Adipocyte (in vitro differentiated cells): ENCODE results near the gene TANC1.
"Not testable (repeated sequence)": the region's sequence is repeated elsewhere in the genome, so short reads cannot be mapped to it uniquely, and the experiment has no call there.

Experiments used
- DNase-seq: peaks from one replicate; pipeline ENCODE4 v3.0.0-alpha.2; 2015; ENCODE audit warnings: low read depth
- H3K27me3 ChIP-seq: replicated peaks from 2 replicates; pipeline ENCODE4 v1.7.0; 2013; ENCODE audit warnings: mild to moderate bottlenecking, low read length, moderate library complexity; ENCODE audit not compliant: control insufficient read depth, insufficient read depth
- H3K36me3 ChIP-seq: 2 replicates; pipeline ENCODE4 v1.7.0; 2013; ENCODE audit warnings: low read length, mild to moderate bottlenecking, moderate library complexity; ENCODE audit not compliant: control insufficient read depth, insufficient read depth, severe bottlenecking
- H3K4me1 ChIP-seq: 2 replicates; pipeline ENCODE4 v1.7.0; 2013; ENCODE audit warnings: mild to moderate bottlenecking, low read length, moderate library complexity; ENCODE audit not compliant: control insufficient read depth, insufficient read depth
- H3K4me3 ChIP-seq: 2 replicates; pipeline ENCODE4 v1.7.0; 2013; ENCODE audit warnings: mild to moderate bottlenecking, low read length, moderate library complexity
- H3K9ac ChIP-seq: 2 replicates; pipeline ENCODE4 v1.7.0; 2013; ENCODE audit warnings: mild to moderate bottlenecking, low read length, moderate library complexity
- H3K9me3 ChIP-seq: 2 replicates; pipeline ENCODE4 v1.7.0; 2013; ENCODE audit warnings: mild to moderate bottlenecking, low read length, moderate library complexity; ENCODE audit not compliant: control insufficient read depth

TANC1 gene

DNA sequence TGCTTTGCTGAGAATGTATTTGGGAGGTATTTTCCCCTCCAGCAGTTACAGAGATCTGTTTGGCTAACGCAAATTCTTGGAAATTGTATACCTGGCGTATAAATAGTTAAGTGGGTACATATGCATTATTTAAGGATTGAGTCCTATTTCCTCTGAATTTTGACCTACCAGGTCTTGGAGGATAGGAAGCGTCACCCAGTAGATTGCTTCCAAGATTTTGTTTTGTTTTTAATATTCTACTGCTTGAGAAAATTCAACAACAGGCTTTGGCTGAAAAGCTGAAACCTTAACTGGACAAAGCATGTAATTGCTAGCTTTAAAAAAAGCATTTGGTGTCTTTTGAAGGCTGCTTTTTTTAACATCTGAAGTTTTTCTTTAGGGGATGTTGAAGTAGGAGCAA lies 168.0 kb downstream of the TANC1 start:
- H3K36me3 ChIP-seq, result no peaks in the 10 kb centered on the region
- H3K4me3 ChIP-seq, result peak overlapping the region; percentile 51
- peaks cover 61% of the 10 kb centered on the region for H3K4me1 ChIP-seq
- H3K9me3 ChIP-seq, result no peaks in the 10 kb centered on the region
- peak overlapping the region; percentile 74 for H3K9ac ChIP-seq
- no peaks in the 10 kb centered on the region for H3K27me3 ChIP-seq
- DNase-seq, result no peak

DNA sequence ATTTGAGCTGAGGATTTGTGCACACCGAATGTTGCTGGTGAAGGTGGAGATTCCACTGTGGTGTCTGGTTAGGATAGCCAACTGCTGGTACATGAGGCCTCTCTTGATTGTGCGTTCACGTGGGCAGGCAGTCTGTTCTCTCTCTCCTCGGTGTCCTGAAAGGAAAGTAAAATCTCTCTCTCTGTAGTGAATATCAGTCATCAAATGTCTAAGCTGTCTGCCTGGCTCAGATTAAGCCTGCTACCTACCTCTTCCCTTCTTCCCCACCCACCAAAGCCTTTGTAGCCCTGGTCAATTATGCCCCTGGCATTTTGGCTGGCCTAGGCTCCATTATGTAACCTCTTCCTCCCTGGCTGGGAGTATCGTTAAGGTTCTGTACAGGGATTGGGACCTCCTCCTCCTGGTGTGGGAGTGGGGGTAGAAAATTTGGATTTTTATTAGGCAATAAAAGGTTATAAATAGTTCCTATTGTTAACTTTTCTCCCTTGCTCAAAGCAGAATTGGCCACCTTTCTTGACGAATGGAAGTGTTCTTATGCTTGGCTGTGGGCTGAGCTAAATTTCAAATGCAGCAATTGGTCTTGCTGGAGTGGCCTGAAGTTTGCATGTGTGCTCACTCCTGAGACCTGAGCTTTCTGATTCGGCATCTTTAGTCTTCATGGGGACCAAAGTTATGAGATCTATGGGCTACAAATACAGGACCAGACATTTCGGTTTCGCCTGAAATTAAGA lies 169.2 kb downstream of the TANC1 start:
- Histone ChIP-seq H3K4me1 (peaks cover 48% of the 10 kb centered on the region), H3K36me3 (no peaks in the 10 kb centered on the region), H3K4me3 (no peak overlapping the region), H3K9me3 (no peaks in the 10 kb centered on the region), H3K27me3 (no peaks in the 10 kb centered on the region), H3K9ac (no peak overlapping the region)
- peak; percentile 51 for DNase-seq

GRCh38 chr2:159138642-159139182 lies 170.3 kb downstream of the TANC1 start:
- Histone ChIP-seq H3K4me3 (no peak overlapping the region), H3K4me1 (peaks cover 48% of the 10 kb centered on the region), H3K27me3 (no peaks in the 10 kb centered on the region), H3K36me3 (no peaks in the 10 kb centered on the region), H3K9me3 (no peaks in the 10 kb centered on the region), H3K9ac (no peak overlapping the region)
- peak; percentile 33 for DNase-seq

- Histone ChIP-seq H3K9ac (no peak overlapping the region), H3K4me3 (no peak overlapping the region), H3K36me3 (no peaks in the 10 kb centered on the region), H3K27me3 (no peaks in the 10 kb centered on the region), H3K9me3 (no peaks in the 10 kb centered on the region), H3K4me1 (peaks cover 48% of the 10 kb centered on the region)
- peak; percentile 64 for DNase-seq
Observed at GRCh38 chr2:159139216-159139933, 170.9 kb downstream of the TANC1 start.

DNA sequence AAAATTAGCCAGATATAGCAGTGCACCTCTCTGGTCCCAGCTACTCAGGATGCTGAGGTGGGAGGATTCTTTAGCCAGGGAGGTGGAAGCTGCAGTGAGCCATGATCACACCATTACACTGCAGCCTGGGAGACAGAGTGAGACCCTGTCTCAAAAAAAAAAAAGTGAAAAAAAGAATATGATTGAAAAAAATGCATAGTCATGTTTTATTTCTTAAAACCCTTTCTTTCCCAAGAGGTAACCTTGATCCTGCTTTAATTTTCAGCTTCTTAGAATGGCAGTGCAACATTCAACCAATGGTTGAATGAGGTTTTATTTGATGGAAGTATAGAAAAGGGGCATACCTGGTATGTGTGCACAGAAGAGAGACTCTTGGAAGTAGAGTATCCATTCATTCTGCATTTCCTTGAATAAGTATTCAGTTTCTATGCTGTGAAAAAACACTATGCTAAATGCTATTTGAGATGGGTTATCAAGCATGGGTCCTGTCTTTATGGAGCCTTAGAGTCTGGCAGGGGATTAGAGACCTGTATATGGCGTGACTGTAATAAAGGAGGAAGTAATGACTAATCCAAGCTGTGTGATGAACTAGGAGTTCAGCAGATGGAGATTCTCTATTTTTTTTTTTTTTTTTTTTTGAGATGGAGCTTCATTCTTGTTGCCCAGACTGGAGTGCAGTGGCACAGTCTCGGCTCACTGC lies 171.8 kb downstream of the TANC1 start:
- peaks cover 44% of the 10 kb centered on the region for H3K4me1 ChIP-seq
- DNase-seq, result peak; percentile 61

GRCh38 chr2:159140821-159141220 lies 172.4 kb downstream of the TANC1 start:
- peaks cover 38% of the 10 kb centered on the region for H3K4me1 ChIP-seq
- H3K36me3 ChIP-seq, H3K4me3 ChIP-seq, DNase-seq, H3K9me3 ChIP-seq, H3K27me3 ChIP-seq, H3K9ac ChIP-seq: not testable (repeated sequence)

More for the DNA sequence above, 171.8 kb downstream of the TANC1 start:
- Histone ChIP-seq H3K27me3 (no peaks in the 10 kb centered on the region), H3K9me3 (no peaks in the 10 kb centered on the region), H3K36me3 (no peaks in the 10 kb centered on the region), H3K4me3 (no peak overlapping the region), H3K9ac (no peak overlapping the region)

DNA sequence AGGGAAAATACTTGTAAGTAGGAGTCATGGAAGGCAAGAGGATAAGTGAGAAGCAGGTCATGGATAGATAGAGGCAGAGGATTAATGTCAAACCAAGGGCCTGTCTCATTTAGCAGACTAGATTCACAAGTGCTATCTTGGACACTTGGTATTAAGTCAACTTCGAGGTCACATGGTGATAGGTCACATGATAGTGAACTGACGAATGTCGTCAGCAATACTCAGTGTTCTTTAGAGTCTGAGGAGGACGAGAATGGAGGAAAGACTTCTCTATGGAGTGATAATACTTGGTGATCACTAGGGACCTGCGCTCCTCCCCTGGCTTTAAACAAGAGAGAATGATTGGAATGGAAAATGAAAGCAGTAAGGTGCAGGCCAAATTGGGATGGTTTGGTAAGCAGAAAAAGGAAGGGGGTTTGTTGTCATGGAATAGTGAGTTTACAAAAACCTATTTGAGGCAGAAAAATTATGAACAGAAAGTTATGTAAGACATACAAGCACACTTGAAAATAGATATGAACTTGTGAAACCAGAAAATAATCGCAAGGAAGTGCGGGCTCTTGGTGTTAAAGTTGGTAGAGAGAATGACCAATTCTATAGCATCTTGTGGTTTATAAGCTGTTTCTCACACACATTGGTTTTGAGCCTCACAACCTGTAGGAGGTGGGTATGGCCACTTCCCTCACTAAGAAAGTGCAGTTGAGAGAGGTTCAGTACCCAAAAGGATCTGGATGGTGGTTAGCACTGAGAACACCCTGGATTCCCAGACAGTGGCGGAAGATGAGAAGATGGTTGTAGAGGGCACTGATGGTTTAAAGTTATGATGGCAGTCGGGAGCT lies 176.6 kb downstream of the TANC1 start:
- Histone ChIP-seq H3K36me3 (no peaks in the 10 kb centered on the region), H3K4me3 (no peak overlapping the region), H3K27me3 (no peaks in the 10 kb centered on the region), H3K9ac (no peak overlapping the region), H3K9me3 (no peaks in the 10 kb centered on the region), H3K4me1 (peaks cover 8% of the 10 kb centered on the region)
- DNase-seq, result no peak

GRCh38 chr2:159145745-159146354 lies 177.4 kb downstream of the TANC1 start:
- Histone ChIP-seq H3K4me3 (no peak overlapping the region), H3K36me3 (peaks cover 6% of the 10 kb centered on the region), H3K27me3 (no peaks in the 10 kb centered on the region), H3K9me3 (no peaks in the 10 kb centered on the region), H3K9ac (no peak overlapping the region), H3K4me1 (peaks cover 3% of the 10 kb centered on the region)
- no peak for DNase-seq

DNA sequence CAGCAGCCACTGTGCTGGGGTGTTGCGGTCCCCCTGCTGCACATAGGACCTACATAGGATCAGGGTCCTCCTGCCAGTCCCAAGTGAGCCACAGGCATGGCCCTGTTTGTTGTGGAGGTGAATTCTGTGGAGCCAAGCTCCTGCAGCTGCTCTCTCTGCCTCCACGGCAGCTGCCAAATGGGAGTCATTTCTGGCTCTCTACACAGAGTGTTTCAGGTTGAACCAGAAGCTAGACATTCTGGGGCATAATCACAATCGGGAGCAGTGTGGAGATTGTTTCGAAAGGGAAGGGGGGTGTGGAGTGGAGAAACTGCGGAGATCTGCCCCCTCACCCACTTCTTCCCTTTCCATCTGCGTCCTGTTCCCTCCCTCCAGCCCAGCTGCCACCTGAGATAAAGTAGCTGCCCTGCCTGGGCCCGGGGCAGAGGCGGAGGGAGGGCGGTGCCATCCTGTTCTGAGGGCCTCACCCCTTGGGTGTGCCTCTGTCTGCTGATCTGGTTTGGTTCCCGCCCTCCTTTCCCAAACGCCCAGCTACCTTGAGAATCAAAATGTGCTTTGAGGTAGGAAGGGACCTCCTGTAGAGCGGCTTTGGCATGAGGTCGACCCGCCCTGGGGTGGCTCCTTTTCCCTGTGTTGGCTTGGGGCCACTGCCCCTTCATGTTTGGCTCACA lies 178.7 kb downstream of the TANC1 start:
- no peak overlapping the region for H3K9ac ChIP-seq
- H3K27me3 ChIP-seq, result no peaks in the 10 kb centered on the region
- peaks cover 13% of the 10 kb centered on the region for H3K4me1 ChIP-seq
- H3K36me3 ChIP-seq, result peaks cover 17% of the 10 kb centered on the region
- DNase-seq, result no peak
- no peak overlapping the region for H3K4me3 ChIP-seq
- H3K9me3 ChIP-seq, result no peaks in the 10 kb centered on the region

- H3K9me3 ChIP-seq, result no peaks in the 10 kb centered on the region
- H3K9ac ChIP-seq, result no peak overlapping the region
- H3K4me1 ChIP-seq, result peaks cover 16% of the 10 kb centered on the region
- DNase-seq, result no peak
- H3K36me3 ChIP-seq, result peaks cover 17% of the 10 kb centered on the region
- H3K27me3 ChIP-seq, result no peaks in the 10 kb centered on the region
- H3K4me3 ChIP-seq, result no peak overlapping the region
Observed at GRCh38 chr2:159147690-159148089, 179.2 kb downstream of the TANC1 start.
